Ascending aorta (tissue), 2 donors: ENCODE data around the gene PDGFB. TPM values are rescaled to one million over a fixed set of nuclear protein-coding genes. Genes with fewer than 3 reads are reported as not detected.

ENCODE experiments used
- DNase-seq, 2 donors: peaks; one replicate each; pipeline ENCODE4 v3.0.0-alpha.2; 2019; ENCODE audit warnings: low spot score in 2 of 2
- H3K27ac ChIP-seq, 2 donors: fragments of 200-600 bp; sonication (generic); one replicate each; pipeline ENCODE4 v1.5.1; 2016 to 2017; ENCODE audit warnings: mild to moderate bottlenecking in 1 of 2
- H3K27me3 ChIP-seq: fragments of 200-600 bp; sonication (generic); one replicate; pipeline ENCODE4 v1.5.1; 2017
- H3K36me3 ChIP-seq, 2 donors: fragments of 200-600 bp; sonication (generic); one replicate each; pipeline ENCODE4 v1.5.1; 2016
- H3K4me1 ChIP-seq, 2 donors: fragments of 200-600 bp; sonication (generic); one replicate each; pipeline ENCODE4 v1.5.1; 2016 to 2017; ENCODE audit warnings: mild to moderate bottlenecking in 1 of 2
- H3K4me3 ChIP-seq, 2 donors: fragments of 200-600 bp; sonication (generic); one replicate each; pipeline ENCODE4 v1.5.1; 2016 to 2017; ENCODE audit warnings: mild to moderate bottlenecking in 1 of 2
- H3K9me3 ChIP-seq, 2 donors: fragments of 200-600 bp; sonication (generic); one replicate each; pipeline ENCODE4 v1.5.1; 2016
- intact Hi-C: fragments of 100-400 bp; cut with DNase I; formaldehyde crosslinking; loops from one replicate; pipeline ENCODE4 v1.15.1; 2023
- total RNA-seq: library from RNA; depleted of rRNA; stranded (reverse); fragments of >200 nt; gene quantifications from one replicate; pipeline ENCODE4 v1.1.0, GENCODE V29; 2016
- TF ChIP-seq, protein P1 (sequence below), 3 experiments: fragments of 200-600 bp in 2 of 3; fragments of 450-650 bp in 1 of 3; sonication (generic) in 2 of 3; IDR thresholded peaks; one replicate each; pipeline ENCODE4 v1.5.1; 2016 to 2019; ENCODE audit warnings: antibody characterized with exemption in 3 of 3, mild to moderate bottlenecking in 1 of 3, moderate library complexity in 1 of 3

PDGFB gene
- total RNA-seq, 1 donor from 2014 or later: 8.9 TPM

DNA sequence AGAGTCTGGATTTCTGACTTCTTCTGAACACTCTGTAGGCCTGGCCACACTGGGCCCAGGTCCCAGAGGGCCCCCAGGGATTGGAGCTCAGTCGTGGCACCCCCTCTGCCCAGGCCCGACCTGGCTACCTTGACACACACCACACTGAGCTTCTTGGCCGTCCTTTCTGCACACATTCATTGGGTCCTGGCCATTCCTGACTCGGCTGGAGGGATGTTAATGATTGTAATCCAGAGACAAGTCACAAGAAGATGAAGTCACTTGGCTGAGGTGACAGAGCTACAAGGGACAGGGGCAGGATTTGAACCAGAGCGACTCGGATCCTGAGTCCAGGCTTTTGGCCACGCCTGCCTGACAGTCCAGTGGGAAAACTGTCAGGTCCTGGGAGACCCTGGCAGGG is 23.9 kb upstream of the PDGFB start:
- no peak for DNase-seq
- Histone ChIP-seq H3K27me3 (no peaks in the 10 kb centered on the region), H3K9me3 (no peaks in the 10 kb centered on the region), H3K4me3 (no peak overlapping the region), H3K27ac (no peak overlapping the region), H3K36me3 (no peaks in the 10 kb centered on the region), H3K4me1 (no peaks in the 10 kb centered on the region)
- intact Hi-C loops: no loop called here
- TF ChIP-seq, protein P1, sequence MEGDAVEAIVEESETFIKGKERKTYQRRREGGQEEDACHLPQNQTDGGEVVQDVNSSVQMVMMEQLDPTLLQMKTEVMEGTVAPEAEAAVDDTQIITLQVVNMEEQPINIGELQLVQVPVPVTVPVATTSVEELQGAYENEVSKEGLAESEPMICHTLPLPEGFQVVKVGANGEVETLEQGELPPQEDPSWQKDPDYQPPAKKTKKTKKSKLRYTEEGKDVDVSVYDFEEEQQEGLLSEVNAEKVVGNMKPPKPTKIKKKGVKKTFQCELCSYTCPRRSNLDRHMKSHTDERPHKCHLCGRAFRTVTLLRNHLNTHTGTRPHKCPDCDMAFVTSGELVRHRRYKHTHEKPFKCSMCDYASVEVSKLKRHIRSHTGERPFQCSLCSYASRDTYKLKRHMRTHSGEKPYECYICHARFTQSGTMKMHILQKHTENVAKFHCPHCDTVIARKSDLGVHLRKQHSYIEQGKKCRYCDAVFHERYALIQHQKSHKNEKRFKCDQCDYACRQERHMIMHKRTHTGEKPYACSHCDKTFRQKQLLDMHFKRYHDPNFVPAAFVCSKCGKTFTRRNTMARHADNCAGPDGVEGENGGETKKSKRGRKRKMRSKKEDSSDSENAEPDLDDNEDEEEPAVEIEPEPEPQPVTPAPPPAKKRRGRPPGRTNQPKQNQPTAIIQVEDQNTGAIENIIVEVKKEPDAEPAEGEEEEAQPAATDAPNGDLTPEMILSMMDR (IDR thresholded peaks at IDR 0.05): no peak

DNA sequence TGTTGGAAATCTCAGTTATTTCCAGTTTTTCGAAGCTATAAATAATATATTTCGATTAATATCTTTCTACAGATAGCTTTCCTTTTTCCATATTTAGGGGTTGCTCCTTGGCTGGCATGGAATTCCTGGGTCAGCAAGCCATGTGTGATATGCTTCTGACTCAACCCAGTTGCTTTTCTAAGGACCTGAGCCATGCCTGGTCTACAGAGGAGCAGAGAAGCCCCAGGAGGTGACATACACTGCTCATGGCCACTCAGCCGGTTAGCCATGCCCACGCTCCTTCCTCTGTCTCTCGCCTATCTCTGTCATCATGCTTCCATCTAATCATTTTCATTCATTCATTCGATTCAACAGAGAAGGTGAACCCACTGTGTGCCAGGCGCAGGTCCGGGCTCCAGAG is 23.2 kb upstream of the PDGFB start:
- Histone ChIP-seq H3K27me3 (no peaks in the 10 kb centered on the region), H3K4me1 (no peaks in the 10 kb centered on the region), H3K27ac (no peak overlapping the region), H3K9me3 (no peaks in the 10 kb centered on the region), H3K4me3 (no peak overlapping the region), H3K36me3 (no peaks in the 10 kb centered on the region)
- intact Hi-C loops: no loop called here
- DNase-seq: no peak
- TF ChIP-seq, protein P1 (IDR thresholded peaks at IDR 0.05): no peak

GRCh38 chr22:39266398-39267030 is 21.7 kb upstream of the PDGFB start:
- peak overlapping the region in 1 of 2 donors; percentile 6 for H3K27ac ChIP-seq
- no peaks in the 10 kb centered on the region for H3K36me3 ChIP-seq
- no peak overlapping the region for H3K4me3 ChIP-seq
- TF ChIP-seq, protein P1 (IDR thresholded peaks at IDR 0.05): no peak
- peaks cover 0 to 7% of the 10 kb centered on the region in 2 donors for H3K9me3 ChIP-seq
- no peaks in the 10 kb centered on the region for H3K27me3 ChIP-seq
- no peak for DNase-seq
- intact Hi-C loops: no loop called here
- H3K4me1 ChIP-seq: no peaks in the 10 kb centered on the region

DNA sequence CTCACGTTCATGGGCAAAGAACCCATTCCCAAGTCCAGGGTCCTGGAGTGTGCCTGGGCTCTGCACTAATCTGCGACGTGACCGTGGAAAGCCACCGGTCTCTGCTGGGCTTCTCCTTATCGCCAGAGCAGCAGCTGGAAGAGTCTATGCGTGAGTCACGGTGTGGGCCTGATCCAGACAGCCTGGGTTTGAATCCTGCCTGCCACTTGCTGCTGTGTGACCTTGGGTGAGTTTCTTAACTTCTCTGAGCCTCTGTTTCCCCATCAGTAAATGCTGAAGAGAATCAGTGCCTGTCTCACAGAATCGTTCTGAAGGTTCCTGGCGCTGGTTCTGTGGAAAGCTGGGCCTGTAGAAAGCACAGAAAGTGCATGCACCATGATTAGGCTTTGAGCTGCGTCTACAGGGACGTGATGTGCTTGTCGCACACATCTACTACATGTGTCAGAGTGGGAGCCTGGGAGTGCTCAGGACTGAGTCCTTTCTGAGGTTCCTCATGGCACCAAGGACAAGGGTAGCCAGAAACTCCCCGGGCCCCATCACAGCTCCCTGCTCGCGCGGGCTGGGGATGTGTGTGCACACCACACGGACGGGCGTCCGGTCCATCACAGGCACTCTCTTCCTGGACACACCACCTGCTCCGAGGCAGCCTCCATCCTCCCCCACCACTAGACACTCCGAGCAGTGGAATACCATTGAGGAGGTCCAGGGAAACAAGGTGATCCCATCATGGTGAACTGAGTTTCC is 20.5 kb upstream of the PDGFB start:
- peak overlapping the region in 1 of 2 donors; percentile 5 for H3K27ac ChIP-seq
- H3K4me3 ChIP-seq: no peak overlapping the region
- H3K9me3 ChIP-seq: peaks cover 0 to 15% of the 10 kb centered on the region in 2 donors
- TF ChIP-seq, protein P1 (IDR thresholded peaks at IDR 0.05): no peak
- H3K36me3 ChIP-seq: no peaks in the 10 kb centered on the region
- intact Hi-C loops: no loop called here
- no peak for DNase-seq
- no peaks in the 10 kb centered on the region for H3K27me3 ChIP-seq
- H3K4me1 ChIP-seq: no peaks in the 10 kb centered on the region

GRCh38 chr22:39264349-39265038 is 19.7 kb upstream of the PDGFB start:
- peaks cover 0 to 15% of the 10 kb centered on the region in 2 donors for H3K9me3 ChIP-seq
- intact Hi-C loops: no loop called here
- H3K27ac ChIP-seq: peak overlapping the region in 1 of 2 donors; percentile 5
- peak in 1 of 2 donors; percentile 60 for DNase-seq
- no peaks in the 10 kb centered on the region for H3K36me3 ChIP-seq
- H3K4me1 ChIP-seq: no peaks in the 10 kb centered on the region
- H3K4me3 ChIP-seq: no peak overlapping the region
- TF ChIP-seq, protein P1 (IDR thresholded peaks at IDR 0.05): no peak
- no peaks in the 10 kb centered on the region for H3K27me3 ChIP-seq
